Astrocyte of the spinal cord (primary cell): ENCODE measurements around the gene SF1.

Experiments
- DNase-seq: peaks from one replicate; pipeline ENCODE4 v3.0.0; 2011; ENCODE audit warnings: low read depth, low spot score
- H3K4me3 ChIP-seq: 2 replicates; pipeline ENCODE4 v1.5.1; 2011; ENCODE audit warnings: low read depth, mild to moderate bottlenecking, low read length, moderate library complexity
- CTCF ChIP-seq: IDR thresholded peaks from 2 replicates; pipeline ENCODE4 v1.5.1; 2012; ENCODE audit warnings: low read depth, mild to moderate bottlenecking, low read length, inconsistent platforms
- in situ Hi-C: cut with HindIII; loops from 2 replicates; pipeline ENCODE4 v1.10.0; 2017; ENCODE audit warnings: low sequenced_read_pairs

SF1 gene

GRCh38 chr11:64804346-64805210 lies 26.2 kb upstream of the SF1 start:
- no peak for TF ChIP-seq CTCF
- DNase-seq = no peak
- H3K4me3 ChIP-seq = no peak overlapping the region
- in situ Hi-C loops = no loop called here

- in situ Hi-C loops = no loop called here
Observed at GRCh38 chr11:64803846-64804345, 25.6 kb upstream of the SF1 start.

GRCh38 chr11:64803158-64803845 lies 25.0 kb upstream of the SF1 start, which contains the start of gene MAP4K2:
MAP4K2 (minus strand) TSS chr11:64803214; CDS start chr11:64803149, 65 bp downstream.
- peak within 1 kb of the TSS; percentile 73 for H3K4me3 ChIP-seq
- in situ Hi-C loops = no loop called here
- peak; percentile 17 for TF ChIP-seq CTCF

More at GRCh38 chr11:64803846-64804345, 25.6 kb upstream of the SF1 start:
- DNase-seq = no peak
- TF ChIP-seq CTCF = no peak
- peak overlapping the region; percentile 73 for H3K4me3 ChIP-seq

GRCh38 chr11:64802370-64803157 lies 24.2 kb upstream of the SF1 start:
- peak overlapping the region; percentile 49 for H3K4me3 ChIP-seq
- no peak for DNase-seq
- in situ Hi-C loops = no loop called here
- TF ChIP-seq CTCF = no peak

More at GRCh38 chr11:64803158-64803845, 25.0 kb upstream of the SF1 start, which contains the start of gene MAP4K2:
- peak; percentile 75 for DNase-seq

- no peak for TF ChIP-seq CTCF
- no peak for DNase-seq
- peak overlapping the region; percentile 49 for H3K4me3 ChIP-seq
- in situ Hi-C loops = no loop called here
Observed at GRCh38 chr11:64801561-64802369, 23.4 kb upstream of the SF1 start.

- no peak for DNase-seq
- in situ Hi-C loops = no loop called here
- no peak for TF ChIP-seq CTCF
- H3K4me3 ChIP-seq = no peak overlapping the region
Observed at GRCh38 chr11:64801158-64801464, 22.8 kb upstream of the SF1 start.
